Bronchial epithelial cell (primary cell): ENCODE data around the gene AMPD3. TPM values are rescaled to one million over a fixed set of nuclear protein-coding genes. Genes with fewer than 3 reads are reported as not detected.

ENCODE experiments used
- DNase-seq: peaks from one replicate; pipeline ENCODE4 v3.0.0-alpha.2; 2010; ENCODE audit warnings: low read depth
- FAIRE-seq: peaks from 2 replicates; lab custom pipeline; 2011; peaks lifted over from hg19 to GRCh38; lab: Jason Lieb, UNC
- H3K27me3 ChIP-seq: 2 replicates; pipeline ENCODE4 v1.5.1; 2011; ENCODE audit warnings: low read length; ENCODE audit not compliant: control insufficient read depth, insufficient read depth
- H3K36me3 ChIP-seq: 2 replicates; pipeline ENCODE4 v1.5.1; 2011; ENCODE audit warnings: low read length; ENCODE audit not compliant: control insufficient read depth, insufficient read depth
- H3K4me3 ChIP-seq: 2 replicates; pipeline ENCODE4 v1.5.1; 2011; ENCODE audit warnings: mild to moderate bottlenecking, low read depth, low read length, control low read depth
- CTCF ChIP-seq: IDR thresholded peaks from 2 replicates; pipeline ENCODE4 v1.5.1; 2011; ENCODE audit warnings: mild to moderate bottlenecking, moderate library complexity, low read length, control low read depth, inconsistent platforms; ENCODE audit not compliant: insufficient read depth, severe bottlenecking
- total RNA-seq: library from RNA; depleted of rRNA; stranded (reverse); fragments of >200 nt; gene quantifications from 2 replicates; pipeline ENCODE4 v1.2.1, GENCODE V29; 2014

AMPD3 gene
- total RNA-seq, 1 donor from 2014 or later = 5.3 TPM

- DNase-seq = no peak
- no peaks in the 10 kb centered on the region for H3K27me3 ChIP-seq
- no peak for TF ChIP-seq CTCF
These were observed 2.8 kb downstream of the AMPD3 start for GRCh38 chr11:10457901-10458300.

GRCh38 chr11:10459029-10459970 is 4.2 kb downstream of the AMPD3 start:
- no peak for TF ChIP-seq CTCF
- H3K4me3 ChIP-seq = no peak overlapping the region
- DNase-seq (no peak), FAIRE-seq (no peak)
- H3K36me3 ChIP-seq = peaks cover 12% of the 10 kb centered on the region
- no peaks in the 10 kb centered on the region for H3K27me3 ChIP-seq

More at GRCh38 chr11:10457901-10458300, 2.8 kb downstream of the AMPD3 start:
- no peak for FAIRE-seq
- Histone ChIP-seq H3K4me3 (no peak overlapping the region), H3K36me3 (peaks cover 10% of the 10 kb centered on the region)

GRCh38 chr11:10460611-10461275 is 5.7 kb downstream of the AMPD3 start:
- FAIRE-seq (no peak), DNase-seq (no peak)
- H3K27me3 ChIP-seq = no peaks in the 10 kb centered on the region
- H3K36me3 ChIP-seq = peaks cover 12% of the 10 kb centered on the region
- H3K4me3 ChIP-seq = no peak overlapping the region
- TF ChIP-seq CTCF = no peak

GRCh38 chr11:10461276-10461790 is 6.3 kb downstream of the AMPD3 start:
- TF ChIP-seq CTCF = no peak
- DNase-seq (no peak), FAIRE-seq (no peak)
- Histone ChIP-seq H3K27me3 (no peaks in the 10 kb centered on the region), H3K4me3 (no peak overlapping the region), H3K36me3 (peaks cover 12% of the 10 kb centered on the region)

GRCh38 chr11:10462746-10463300 is 7.8 kb downstream of the AMPD3 start:
- DNase-seq (no peak), FAIRE-seq (no peak)
- TF ChIP-seq CTCF = no peak
- Histone ChIP-seq H3K36me3 (peaks cover 12% of the 10 kb centered on the region), H3K27me3 (no peaks in the 10 kb centered on the region), H3K4me3 (no peak overlapping the region)
